ENCODE results near the gene ZMIZ1. TPM values are rescaled to one million over a fixed set of nuclear protein-coding genes. Genes with fewer than 3 reads are reported as not detected.

ZMIZ1 gene
- total RNA-seq, 1 experiment from 2014 or later: 42.3 TPM

- Mint-ChIP-seq H3K4me3 (ENCODE audit: unreplicated experiment) (no peak overlapping the region), H3K27me3 (ENCODE audit: insufficient read depth, unreplicated experiment) (no peaks in the 10 kb centered on the region), H3K9me3 (ENCODE audit: unreplicated experiment) (no peaks in the 10 kb centered on the region), H3K27ac (ENCODE audit: unreplicated experiment) (no peak overlapping the region), H3K4me1 (ENCODE audit: low read depth, unreplicated experiment) (no peaks in the 10 kb centered on the region), H3K36me3 (ENCODE audit: insufficient read depth, unreplicated experiment) (no peaks in the 10 kb centered on the region)
- no peak for DNase-seq
- ChIA-PET CTCF (no interaction called here), POLR2A (no interaction called here)
- no peaks in the 10 kb centered on the region for H3K36me3 ChIP-seq (ENCODE audit: control insufficient read depth, insufficient read depth, low read length)
- H3K4me3 ChIP-seq (ENCODE audit: low read depth, low read length): no peak overlapping the region
- no peaks in the 10 kb centered on the region for H3K4me1 ChIP-seq
- TF ChIP-seq CTCF (IDR thresholded peaks at IDR 0.05; ENCODE audit: insufficient read depth in 1 of 2, low read depth in 1 of 2, low read length in 1 of 2, severe bottlenecking in 1 of 2, unreplicated experiment in 1 of 2): no peak
- intact Hi-C loops (cut with micrococcal nuclease; ENCODE audit: unreplicated experiment): no loop called here
- BruUV-seq (replicated peaks): no TSS peak
- no peaks in the 10 kb centered on the region for H3K27me3 ChIP-seq (replicated peaks; ENCODE audit: control insufficient read depth, insufficient read depth, low read length)
- no peaks in the 10 kb centered on the region for H3K9me3 ChIP-seq
Observed at GRCh38 chr10:79328737-79329504, 260.2 kb downstream of the ZMIZ1 start.

DNA sequence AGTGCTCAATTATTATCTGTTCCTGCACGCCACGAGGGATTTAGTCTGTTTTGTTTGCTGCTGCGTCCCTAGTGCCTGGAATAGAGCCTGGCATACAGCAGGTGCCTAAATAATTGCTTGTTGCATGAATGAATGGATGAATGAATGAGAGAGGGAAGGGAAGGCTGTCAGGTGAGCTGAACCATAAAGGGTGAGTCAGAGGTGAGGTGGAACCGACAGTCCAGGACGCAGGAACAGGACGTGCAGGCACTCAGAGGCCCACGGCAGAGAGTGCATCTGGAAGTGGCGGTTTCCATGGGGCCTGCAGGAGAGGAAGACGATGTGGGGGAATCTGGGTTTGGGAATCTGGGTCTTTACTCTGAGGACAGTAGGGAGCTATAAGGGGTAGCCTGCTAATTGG is 260.8 kb downstream of the ZMIZ1 start:
- H3K27me3 ChIP-seq (replicated peaks; ENCODE audit: control insufficient read depth, insufficient read depth, low read length): no peaks in the 10 kb centered on the region
- ChIA-PET POLR2A (no interaction called here), CTCF (no interaction called here)
- H3K9me3 Mint-ChIP-seq (ENCODE audit: unreplicated experiment): no peaks in the 10 kb centered on the region
- intact Hi-C loops (cut with micrococcal nuclease; ENCODE audit: unreplicated experiment): no loop called here
- TF ChIP-seq CTCF (IDR thresholded peaks at IDR 0.05; ENCODE audit: insufficient read depth in 1 of 2, low read depth in 1 of 2, low read length in 1 of 2, severe bottlenecking in 1 of 2, unreplicated experiment in 1 of 2): no peak
- H3K27ac Mint-ChIP-seq (ENCODE audit: unreplicated experiment): no peak overlapping the region
- no peaks in the 10 kb centered on the region for H3K36me3 Mint-ChIP-seq (ENCODE audit: insufficient read depth, unreplicated experiment)
- H3K36me3 ChIP-seq (ENCODE audit: control insufficient read depth, insufficient read depth, low read length): no peaks in the 10 kb centered on the region
- no peaks in the 10 kb centered on the region for H3K4me1 ChIP-seq
- H3K9me3 ChIP-seq: no peaks in the 10 kb centered on the region
- no peaks in the 10 kb centered on the region for H3K27me3 Mint-ChIP-seq (ENCODE audit: insufficient read depth, unreplicated experiment)
- H3K4me3 ChIP-seq (ENCODE audit: low read depth, low read length): no peak overlapping the region
- H3K4me3 Mint-ChIP-seq (ENCODE audit: unreplicated experiment): no peak overlapping the region
- no peak for DNase-seq
- BruUV-seq (replicated peaks): no TSS peak
- no peaks in the 10 kb centered on the region for H3K4me1 Mint-ChIP-seq (ENCODE audit: low read depth, unreplicated experiment)

DNA sequence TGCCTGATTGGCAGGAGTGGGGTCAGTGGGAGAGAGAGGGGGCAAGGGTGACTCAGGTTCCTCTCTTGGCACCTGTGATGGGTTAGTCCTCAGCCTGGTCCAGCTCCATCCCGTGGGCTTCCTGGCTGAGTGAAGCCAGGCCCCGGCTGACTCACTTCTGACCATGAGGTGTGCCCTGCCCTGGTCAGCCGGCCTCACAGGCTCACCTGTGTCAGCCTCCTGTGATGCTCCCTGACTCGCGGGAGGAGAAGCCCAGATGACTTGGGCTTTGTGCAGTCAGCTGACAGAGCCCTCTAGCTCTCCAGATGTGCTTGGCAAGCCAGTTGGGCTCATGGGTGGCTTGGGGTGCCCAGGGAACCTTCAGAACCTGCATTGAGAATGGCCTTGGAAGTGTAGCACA is 262.5 kb downstream of the ZMIZ1 start:
- no TSS peak for BruUV-seq (replicated peaks)
- no peaks in the 10 kb centered on the region for H3K36me3 Mint-ChIP-seq (ENCODE audit: insufficient read depth, unreplicated experiment)
- ChIA-PET POLR2A (no interaction called here), CTCF (no interaction called here)
- H3K4me3 ChIP-seq (ENCODE audit: low read depth, low read length): no peak overlapping the region
- no peak overlapping the region for H3K27ac Mint-ChIP-seq (ENCODE audit: unreplicated experiment)
- no peaks in the 10 kb centered on the region for H3K9me3 ChIP-seq
- no peaks in the 10 kb centered on the region for H3K27me3 Mint-ChIP-seq (ENCODE audit: insufficient read depth, unreplicated experiment)
- H3K4me1 Mint-ChIP-seq (ENCODE audit: low read depth, unreplicated experiment): no peaks in the 10 kb centered on the region
- DNase-seq: no peak
- H3K4me3 Mint-ChIP-seq (ENCODE audit: unreplicated experiment): no peak overlapping the region
- no peak for TF ChIP-seq CTCF (IDR thresholded peaks at IDR 0.05; ENCODE audit: insufficient read depth in 1 of 2, low read depth in 1 of 2, low read length in 1 of 2, severe bottlenecking in 1 of 2, unreplicated experiment in 1 of 2)
- H3K36me3 ChIP-seq (ENCODE audit: control insufficient read depth, insufficient read depth, low read length): no peaks in the 10 kb centered on the region
- no peaks in the 10 kb centered on the region for H3K27me3 ChIP-seq (replicated peaks; ENCODE audit: control insufficient read depth, insufficient read depth, low read length)
- H3K9me3 Mint-ChIP-seq (ENCODE audit: unreplicated experiment): no peaks in the 10 kb centered on the region
- intact Hi-C loops (cut with micrococcal nuclease; ENCODE audit: unreplicated experiment): no loop called here
- no peaks in the 10 kb centered on the region for H3K4me1 ChIP-seq

Data from Caco-2 (cell line).